MCF 10A (cell line): ENCODE measurements around the gene IFNA5. TPM values are rescaled to one million over a fixed set of nuclear protein-coding genes. Genes with fewer than 3 reads are reported as not detected.

ENCODE experiments used
- BruUV-seq: library from RNA; stranded (reverse); fragments of 400-500 nt; replicated peaks from 2 replicates; lab custom pipeline; 2021; lab: Mats Ljungman, UMichigan
- CTCF ChIA-PET: fragments of 300-600 bp; sonication (Branson Sonifier 250); formaldehyde crosslinking; extraction: SDS; loops from one replicate; lab custom pipeline; 2021; ENCODE audit warnings: antibody characterized with exemption, inconsistent platforms; lab: Yijun Ruan, JAX
- POLR2A ChIA-PET: fragments of 300-600, 350-650 bp; sonication (Branson Sonifier 250); formaldehyde crosslinking; extraction: SDS; loops from one replicate; lab custom pipeline; 2020; ENCODE audit warnings: antibody characterized with exemption, inconsistent platforms; lab: Yijun Ruan, JAX
- DNase-seq: peaks from one replicate; pipeline ENCODE4 v3.0.0-alpha.2; 2018; ENCODE audit not compliant: unreplicated experiment
- H3K27ac Mint-ChIP-seq: one replicate; pipeline ENCODE4 v1.8.0; 2022; ENCODE audit warnings: mild to moderate bottlenecking, low read depth, mixed read lengths; ENCODE audit not compliant: unreplicated experiment
- H3K27me3 Mint-ChIP-seq: one replicate; pipeline ENCODE4 v1.8.0; 2022; ENCODE audit warnings: mixed read lengths; ENCODE audit not compliant: insufficient read depth, unreplicated experiment
- H3K36me3 Mint-ChIP-seq: one replicate; pipeline ENCODE4 v1.8.0; 2022; ENCODE audit warnings: mild to moderate bottlenecking, moderate library complexity, mixed read lengths; ENCODE audit not compliant: insufficient read depth, unreplicated experiment
- H3K4me1 Mint-ChIP-seq: one replicate; pipeline ENCODE4 v1.8.0; 2022; ENCODE audit warnings: mixed read lengths; ENCODE audit not compliant: insufficient read depth, unreplicated experiment
- H3K4me3 Mint-ChIP-seq: one replicate; pipeline ENCODE4 v1.8.0; 2022; ENCODE audit warnings: mild to moderate bottlenecking, moderate library complexity, mixed read lengths; ENCODE audit not compliant: unreplicated experiment
- H3K9me3 Mint-ChIP-seq: one replicate; pipeline ENCODE4 v1.8.0; 2022; ENCODE audit warnings: mixed read lengths; ENCODE audit not compliant: unreplicated experiment
- CTCF ChIP-seq: fragments of 200-600 bp; IDR thresholded peaks from one replicate; pipeline ENCODE4 v1.8.0; 2022; ENCODE audit warnings: antibody characterized with exemption, mild to moderate bottlenecking; ENCODE audit not compliant: unreplicated experiment
- intact Hi-C: fragments of 100-400 bp; cut with micrococcal nuclease; formaldehyde crosslinking; loops from 2 replicates; pipeline ENCODE4 v1.14.1; 2022
- total RNA-seq: library from RNA; stranded (reverse); gene quantifications from 2 replicates; pipeline ENCODE4 v1.2.3, GENCODE V29; 2022

IFNA5 gene
- total RNA-seq, 1 experiment from 2014 or later, result not detected

- no peak overlapping the region for H3K27ac Mint-ChIP-seq
- ChIA-PET CTCF (interaction anchor here (0.7 to 1.0 kb wide), 2 partner anchors 16 to 1021 kb away, joined by 3 read pairs; no protein-coding TSS in a partner anchor), POLR2A (no interaction called here)
- peaks cover 29% of the 10 kb centered on the region for H3K27me3 Mint-ChIP-seq
- no peaks in the 10 kb centered on the region for H3K9me3 Mint-ChIP-seq
- DNase-seq, result no peak
- no peaks in the 10 kb centered on the region for H3K36me3 Mint-ChIP-seq
- no peak for TF ChIP-seq CTCF
- H3K4me1 Mint-ChIP-seq, result no peaks in the 10 kb centered on the region
- intact Hi-C loops, result no loop called here
- no peak overlapping the region for H3K4me3 Mint-ChIP-seq
- no TSS peak for BruUV-seq
These were observed 19.0 kb downstream of the IFNA5 start for GRCh38 chr9:21286099-21286498.

GRCh38 chr9:21281275-21281674 lies 23.8 kb downstream of the IFNA5 start:
- no peaks in the 10 kb centered on the region for H3K9me3 Mint-ChIP-seq
- no peak overlapping the region for H3K4me3 Mint-ChIP-seq
- intact Hi-C loops, result no loop called here
- no TSS peak for BruUV-seq
- H3K36me3 Mint-ChIP-seq, result no peaks in the 10 kb centered on the region
- ChIA-PET CTCF (no interaction called here), POLR2A (no interaction called here)
- peaks cover 47% of the 10 kb centered on the region for H3K27me3 Mint-ChIP-seq
- H3K4me1 Mint-ChIP-seq, result no peaks in the 10 kb centered on the region
- no peak for DNase-seq
- no peak for TF ChIP-seq CTCF
- H3K27ac Mint-ChIP-seq, result no peak overlapping the region

GRCh38 chr9:21268347-21268657 lies 36.8 kb downstream of the IFNA5 start:
- H3K27ac Mint-ChIP-seq, result no peak overlapping the region
- no peaks in the 10 kb centered on the region for H3K9me3 Mint-ChIP-seq
- TF ChIP-seq CTCF, result no peak
- no peaks in the 10 kb centered on the region for H3K4me1 Mint-ChIP-seq
- no peak for DNase-seq
- BruUV-seq, result no TSS peak
- H3K4me3 Mint-ChIP-seq, result no peak overlapping the region
- CTCF ChIA-PET, result interaction anchor here (0.8 kb wide), 1 partner anchor 16 kb away, joined by 4 read pairs; no protein-coding TSS in a partner anchor
- POLR2A ChIA-PET, result no interaction called here
- H3K36me3 Mint-ChIP-seq, result no peaks in the 10 kb centered on the region
- peaks cover 56% of the 10 kb centered on the region for H3K27me3 Mint-ChIP-seq
- intact Hi-C loops, result no loop called here

- CTCF ChIA-PET, result interaction anchor here (0.8 kb wide), 1 partner anchor 15 kb away, joined by 4 read pairs; no protein-coding TSS in a partner anchor
- no peak overlapping the region for H3K4me3 Mint-ChIP-seq
- TF ChIP-seq CTCF, result no peak
- H3K36me3 Mint-ChIP-seq, result no peaks in the 10 kb centered on the region
- no peaks in the 10 kb centered on the region for H3K9me3 Mint-ChIP-seq
- H3K27ac Mint-ChIP-seq, result no peak overlapping the region
- BruUV-seq, result no TSS peak
- POLR2A ChIA-PET, result no interaction called here
- H3K4me1 Mint-ChIP-seq, result no peaks in the 10 kb centered on the region
- H3K27me3 Mint-ChIP-seq, result peaks cover 60% of the 10 kb centered on the region
- no peak for DNase-seq
- intact Hi-C loops, result no loop called here
These were observed 37.4 kb downstream of the IFNA5 start for GRCh38 chr9:21267485-21268346.
